Measurements from ENCODE around the gene TAC3.
"Not testable (repeated sequence)": the region's sequence is repeated elsewhere in the genome, so short reads cannot be mapped to it uniquely, and the experiment has no call there.

Gene TAC3

DNA sequence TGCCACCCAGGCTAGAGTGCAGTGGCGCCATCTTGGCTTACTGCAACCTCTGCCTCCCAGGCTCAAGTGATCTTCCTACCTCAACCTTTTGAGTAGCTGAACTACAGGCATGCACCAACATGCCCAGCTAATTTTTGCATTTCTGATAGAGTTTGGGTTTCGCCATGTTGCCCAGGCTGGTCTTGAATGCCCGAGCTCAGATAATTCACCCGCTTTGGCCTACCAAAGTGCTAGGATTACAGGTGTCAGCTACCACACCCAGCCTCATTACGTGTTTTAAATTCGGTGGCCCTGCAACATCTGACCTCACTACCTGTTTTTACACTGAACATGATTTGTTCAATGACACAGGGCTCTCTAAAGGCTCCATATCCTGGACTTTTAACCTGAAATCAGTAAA is 36.1 kb downstream of the TAC3 start:
- DNase-seq = no peak

DNA sequence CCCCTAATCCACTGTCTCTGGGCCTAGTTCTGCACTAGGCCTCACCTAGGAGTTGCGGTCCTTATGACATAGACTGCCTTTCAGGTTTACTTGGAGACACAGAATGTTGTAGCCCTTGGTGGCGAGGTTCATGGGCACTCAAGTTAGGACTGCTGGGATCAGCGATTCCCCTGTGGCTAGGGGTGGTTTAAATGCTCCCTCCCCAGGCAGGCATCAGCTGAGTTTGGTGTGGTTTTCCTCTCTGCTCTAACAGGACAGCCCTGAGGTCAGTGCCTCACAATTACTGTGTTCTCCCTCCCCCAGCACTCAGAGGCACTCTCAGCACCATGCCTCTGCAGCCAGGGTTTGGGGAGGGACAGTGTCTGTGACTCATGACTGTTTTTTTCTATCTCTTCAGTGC is 36.7 kb downstream of the TAC3 start:
- no peak for DNase-seq

DNA sequence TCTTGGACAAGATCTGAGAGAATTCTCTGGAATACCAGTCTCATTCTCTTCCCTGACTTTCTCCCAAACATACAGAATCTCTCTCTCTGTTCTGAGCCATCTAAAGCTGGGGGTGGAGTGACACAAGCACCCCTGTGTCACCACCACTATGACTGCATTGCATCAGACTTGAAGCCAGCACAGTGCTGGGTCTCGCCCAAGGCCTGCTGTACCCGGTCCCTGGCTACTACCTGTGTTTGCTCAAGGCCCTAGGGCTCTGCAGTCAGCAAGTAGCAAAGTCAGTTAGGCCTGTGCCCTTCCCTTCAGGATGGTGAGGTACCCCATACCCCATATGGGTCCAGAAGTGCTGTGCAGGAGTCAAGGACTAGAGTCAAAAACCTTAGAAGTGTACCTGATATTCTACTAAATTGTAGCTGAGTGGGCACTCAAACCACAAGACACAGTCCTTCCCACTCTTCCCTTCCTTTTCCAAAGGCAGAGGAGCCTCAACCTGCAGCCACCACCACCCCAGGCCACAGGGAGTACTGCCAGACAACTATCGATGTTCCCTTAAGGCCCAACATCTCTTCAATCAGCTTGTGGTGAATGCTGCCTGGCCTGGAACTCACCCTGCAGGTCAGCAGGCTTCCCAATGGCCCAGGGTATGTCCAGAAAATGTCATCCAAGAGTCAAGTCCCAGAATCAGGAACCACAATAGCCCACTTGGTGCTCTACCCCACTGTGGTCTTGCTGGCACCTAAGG is 37.8 kb downstream of the TAC3 start:
- no peak for DNase-seq

DNA sequence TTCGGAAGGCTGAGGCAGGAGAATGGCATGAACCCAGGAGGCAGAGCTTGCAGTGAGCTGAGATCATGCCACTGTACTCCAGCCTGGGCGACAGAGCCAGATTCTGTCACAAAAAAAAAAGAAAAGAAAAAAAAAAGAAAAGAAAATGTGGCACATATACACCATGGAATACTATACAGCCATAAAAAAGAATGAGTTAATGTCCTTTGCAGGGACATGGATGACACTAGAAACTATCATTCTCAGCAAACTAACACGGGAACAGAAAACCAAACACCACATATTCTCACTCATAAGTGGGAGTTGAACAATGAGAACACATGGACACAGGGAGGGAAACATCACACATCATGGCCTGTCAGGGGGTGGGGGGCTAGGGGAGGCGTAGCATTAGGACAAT is 39.0 kb downstream of the TAC3 start:
- DNase-seq = not testable (repeated sequence)

DNA sequence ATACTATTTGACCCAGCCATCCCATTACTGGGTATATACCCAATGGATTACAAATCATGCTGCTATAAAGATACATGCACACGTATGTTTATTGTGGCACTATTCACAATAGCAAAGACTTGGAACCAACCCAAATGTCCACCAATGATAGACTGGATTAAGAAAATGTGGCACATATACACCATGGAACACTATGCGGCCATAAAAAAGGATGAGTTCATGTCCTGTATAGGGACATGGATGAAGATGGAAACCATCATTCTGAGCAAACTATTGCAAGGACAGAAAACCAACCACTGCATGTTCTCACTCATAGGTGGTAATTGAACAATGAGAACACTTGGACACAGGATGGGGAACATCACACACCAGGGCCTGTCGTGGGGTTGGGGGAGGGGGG is 42.1 kb downstream of the TAC3 start:
- DNase-seq = not testable (repeated sequence)

DNA sequence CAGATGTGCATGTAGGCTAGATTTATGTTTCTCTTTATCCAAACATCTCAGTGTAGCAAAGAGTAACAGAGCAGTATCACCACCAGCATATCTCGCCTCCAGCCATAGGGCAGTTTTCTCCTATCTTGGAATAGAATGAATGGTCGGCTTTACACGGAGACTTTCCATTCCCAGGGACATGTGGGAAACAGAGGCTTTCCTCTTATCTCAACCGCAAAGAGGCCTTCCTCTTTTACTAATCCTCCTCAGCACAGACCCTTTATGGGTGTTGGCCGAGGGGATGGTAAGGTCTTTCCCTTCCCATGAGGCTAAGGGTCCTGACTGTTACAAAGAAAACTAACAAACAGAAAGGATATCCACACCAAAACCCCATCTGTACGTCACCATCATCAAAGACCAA is 47.4 kb downstream of the TAC3 start:
- DNase-seq = not testable (repeated sequence)

DNA sequence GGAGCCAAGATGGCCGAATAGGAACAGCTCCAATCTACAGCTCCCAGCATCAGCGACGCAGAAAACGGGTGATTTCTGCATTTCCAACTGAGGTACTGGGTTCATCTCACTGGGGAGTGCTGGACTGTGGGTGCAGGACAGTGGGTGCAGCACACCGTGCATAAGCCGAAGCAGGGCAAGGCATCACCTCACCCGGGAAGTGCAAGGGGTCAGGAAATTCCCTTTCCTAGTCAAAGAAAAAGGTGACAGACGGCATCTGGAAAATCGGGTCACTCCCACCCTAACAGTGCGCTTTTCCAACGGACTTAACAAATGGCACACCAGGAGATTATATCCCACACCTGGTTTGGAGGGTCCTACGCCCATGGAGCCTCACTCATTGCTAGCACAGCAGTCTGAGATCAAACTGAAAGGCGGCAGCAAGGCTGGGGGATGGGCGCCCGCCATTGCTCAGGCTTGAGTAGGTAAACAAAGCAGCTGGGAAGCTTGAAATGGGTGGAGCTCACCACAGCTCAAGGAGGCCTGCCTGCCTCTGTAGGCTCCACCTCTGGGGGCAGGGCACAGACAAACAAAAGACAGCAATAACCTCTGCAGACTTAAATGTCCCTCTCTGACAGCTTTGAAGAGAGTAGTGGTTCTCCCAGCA is 50.2 kb downstream of the TAC3 start:
- DNase-seq = not testable (repeated sequence)

DNA sequence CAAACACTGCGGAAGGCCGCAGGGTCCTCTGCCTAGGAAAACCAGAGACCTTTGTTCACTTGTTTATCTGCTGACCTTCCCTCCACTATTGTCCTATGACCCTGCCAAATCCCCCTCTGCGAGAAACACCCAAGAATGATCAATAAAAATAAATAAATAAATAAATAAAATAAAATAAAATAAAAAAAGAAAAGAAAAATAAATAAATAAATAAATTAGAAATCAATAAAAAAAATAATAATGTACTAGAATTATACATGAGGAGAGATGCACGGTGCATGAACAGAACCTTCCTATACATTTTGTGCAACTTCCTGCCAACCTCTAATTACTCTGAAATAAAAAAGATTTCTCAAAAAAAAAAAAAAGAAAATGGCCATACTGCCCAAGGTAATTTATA is 51.2 kb downstream of the TAC3 start:
- DNase-seq = not testable (repeated sequence)

DNA sequence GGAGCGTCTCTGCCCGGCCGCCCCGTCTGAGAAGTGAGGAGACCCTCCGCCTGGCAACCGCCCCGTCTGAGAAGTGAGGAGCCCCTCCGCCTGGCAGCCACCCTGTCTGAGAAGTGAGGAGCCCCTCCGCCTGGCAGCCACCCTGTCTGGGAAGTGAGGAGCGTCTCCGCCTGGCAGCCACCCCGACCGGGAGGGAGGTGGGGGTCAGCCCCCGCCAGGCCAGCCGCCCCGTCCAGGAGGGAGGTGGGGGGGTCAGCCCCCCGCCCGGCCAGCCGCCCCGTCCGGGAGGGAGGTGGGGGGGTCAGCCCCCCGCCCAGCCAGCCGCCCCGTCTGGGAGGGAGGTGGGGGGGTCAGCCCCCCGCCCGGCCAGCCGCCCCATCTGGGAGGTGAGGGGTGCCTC is 52.8 kb downstream of the TAC3 start:
- not testable (repeated sequence) for DNase-seq

DNA sequence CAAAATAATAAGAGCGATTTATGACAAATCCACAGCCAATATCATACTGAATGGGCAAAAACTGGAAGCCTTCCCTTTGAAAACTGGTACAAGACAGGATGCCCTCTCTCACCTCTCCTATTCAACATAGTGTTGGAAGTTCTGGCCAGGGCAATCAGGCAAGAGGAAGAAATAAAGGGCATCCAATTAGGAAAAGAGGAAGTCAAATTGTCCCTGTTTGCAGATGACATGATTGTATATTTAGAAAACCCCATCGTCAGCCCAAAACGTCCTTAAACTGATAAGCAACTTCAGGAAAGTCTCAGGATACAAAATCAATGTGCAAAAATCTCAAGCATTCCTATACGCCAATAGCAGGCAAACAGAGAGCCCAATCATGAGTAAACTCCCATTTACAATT is 54.1 kb downstream of the TAC3 start:
- DNase-seq = not testable (repeated sequence)

All from stimulated activated CD4-positive, alpha-beta T cell treated with anti-CD3 and anti-CD28 coated beads, Interleukin-4, amount 100 ng/mL, for 4 hours (primary cell).